ENCODE results near the gene HSD17B12.
A peak's percentile ranks its signal among the peaks of the same experiment; 100 is the strongest.
"Not testable (repeated sequence)": the region's sequence is repeated elsewhere in the genome, so short reads cannot be mapped to it uniquely, and the experiment has no call there.

Gene HSD17B12

DNA sequence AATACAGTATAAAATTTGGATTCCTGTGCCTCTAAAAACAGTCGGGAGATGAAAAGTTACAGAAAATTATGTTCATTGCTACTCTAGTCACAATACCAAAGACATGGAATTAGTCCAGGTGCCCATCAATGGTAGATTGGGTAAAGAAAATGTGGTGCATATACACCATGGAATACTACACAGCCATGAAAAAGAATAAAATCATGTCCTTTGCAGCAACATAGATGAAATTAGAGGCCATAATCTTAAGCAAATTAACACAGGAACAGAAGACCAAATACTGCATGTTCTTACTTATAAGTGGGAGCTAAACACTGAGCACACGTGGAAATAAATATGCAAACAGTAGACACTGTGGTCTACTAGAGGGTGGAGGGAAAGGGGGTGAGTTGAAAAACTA lies 67.6 kb downstream of the HSD17B12 start:
- Histone ChIP-seq H3K27me3 (replicated peaks; ENCODE audit: control insufficient read depth, insufficient read depth, low read length) (no peaks in the 10 kb centered on the region), H3K9ac (ENCODE audit: low read length) (no peak overlapping the region), H3K4me1 (ENCODE audit: control insufficient read depth, insufficient read depth, low read length) (no peaks in the 10 kb centered on the region), H3K9me3 (ENCODE audit: control insufficient read depth, low read length) (no peaks in the 10 kb centered on the region), H3K36me3 (ENCODE audit: control insufficient read depth, insufficient read depth, low read length, severe bottlenecking) (peaks cover 72% of the 10 kb centered on the region), H3K4me3 (ENCODE audit: low read length) (no peak overlapping the region)
- DNase-seq (ENCODE audit: low read depth) = no peak

DNA sequence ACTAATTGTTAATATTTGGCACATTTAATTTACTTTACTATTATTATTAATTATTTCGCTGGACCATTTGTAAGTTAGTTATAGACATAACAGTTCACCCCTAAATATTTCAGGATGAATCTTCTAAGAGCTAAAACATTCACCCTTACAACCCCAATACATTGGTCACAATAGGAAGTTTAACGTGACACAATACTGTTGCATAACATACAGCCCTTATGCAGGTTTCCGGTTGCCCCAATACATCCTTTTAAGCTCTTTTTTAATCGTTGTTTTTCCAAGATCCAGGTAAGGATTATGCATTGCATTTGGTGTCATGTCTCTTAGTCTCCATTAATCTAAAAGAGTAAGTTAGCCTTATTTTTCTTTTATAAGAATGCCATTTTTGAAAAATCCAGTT lies 71.2 kb downstream of the HSD17B12 start:
- H3K9ac ChIP-seq (ENCODE audit: low read length) = no peak overlapping the region
- H3K4me1 ChIP-seq (ENCODE audit: control insufficient read depth, insufficient read depth, low read length) = no peaks in the 10 kb centered on the region
- H3K36me3 ChIP-seq (ENCODE audit: control insufficient read depth, insufficient read depth, low read length, severe bottlenecking) = peaks cover 74% of the 10 kb centered on the region
- no peaks in the 10 kb centered on the region for H3K27me3 ChIP-seq (replicated peaks; ENCODE audit: control insufficient read depth, insufficient read depth, low read length)
- no peak overlapping the region for H3K4me3 ChIP-seq (ENCODE audit: low read length)
- no peaks in the 10 kb centered on the region for H3K9me3 ChIP-seq (ENCODE audit: control insufficient read depth, low read length)
- no peak for DNase-seq (ENCODE audit: low read depth)

DNA sequence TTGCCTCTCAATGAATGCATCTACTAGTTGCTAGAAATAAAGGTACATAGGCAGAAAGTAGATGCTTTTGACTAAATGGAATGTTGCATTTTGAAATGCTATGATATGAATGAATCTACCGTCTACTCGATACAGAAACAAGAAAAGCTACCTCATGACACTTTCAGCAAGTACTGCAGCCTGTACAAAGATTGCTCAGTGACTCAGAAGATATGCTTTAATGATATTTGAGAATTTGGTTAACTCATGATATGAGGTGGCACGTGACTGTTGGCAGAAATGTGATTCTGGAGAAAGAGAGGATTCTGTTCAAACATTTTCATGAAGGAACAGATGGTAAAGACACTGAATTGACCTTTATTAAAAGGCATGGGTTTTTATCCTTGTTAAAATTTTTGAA lies 76.0 kb downstream of the HSD17B12 start:
- no peak overlapping the region for H3K9ac ChIP-seq (ENCODE audit: low read length)
- DNase-seq (ENCODE audit: low read depth) = peak; percentile 76
- H3K27me3 ChIP-seq (replicated peaks; ENCODE audit: control insufficient read depth, insufficient read depth, low read length) = no peaks in the 10 kb centered on the region
- H3K36me3 ChIP-seq (ENCODE audit: control insufficient read depth, insufficient read depth, low read length, severe bottlenecking) = peaks cover 88% of the 10 kb centered on the region
- no peak overlapping the region for H3K4me3 ChIP-seq (ENCODE audit: low read length)
- H3K9me3 ChIP-seq (ENCODE audit: control insufficient read depth, low read length) = no peaks in the 10 kb centered on the region
- no peaks in the 10 kb centered on the region for H3K4me1 ChIP-seq (ENCODE audit: control insufficient read depth, insufficient read depth, low read length)

DNA sequence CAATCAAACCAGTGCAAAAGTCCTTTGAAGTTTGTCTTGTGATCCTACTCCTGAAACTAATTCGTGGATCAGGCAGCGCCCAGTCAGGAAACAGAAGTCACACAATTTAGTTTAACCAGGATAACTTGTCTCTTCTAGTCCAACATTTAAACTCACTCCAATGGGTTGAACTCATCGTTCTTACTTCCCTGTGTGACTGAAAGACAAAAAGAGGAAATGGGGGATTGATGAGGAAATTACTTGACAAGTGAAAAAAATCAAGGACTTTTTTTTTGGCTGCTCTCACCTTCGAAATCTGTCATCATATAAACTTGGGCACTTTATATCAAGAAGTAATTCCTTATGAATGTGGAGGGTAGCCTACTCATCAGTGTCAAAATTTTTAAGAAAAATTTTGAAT lies 78.4 kb downstream of the HSD17B12 start:
- Histone ChIP-seq H3K27me3 (replicated peaks; ENCODE audit: control insufficient read depth, insufficient read depth, low read length) (no peaks in the 10 kb centered on the region), H3K36me3 (ENCODE audit: control insufficient read depth, insufficient read depth, low read length, severe bottlenecking) (peaks cover 87% of the 10 kb centered on the region), H3K4me3 (ENCODE audit: low read length) (no peak overlapping the region), H3K9me3 (ENCODE audit: control insufficient read depth, low read length) (no peaks in the 10 kb centered on the region), H3K9ac (ENCODE audit: low read length) (no peak overlapping the region), H3K4me1 (ENCODE audit: control insufficient read depth, insufficient read depth, low read length) (no peaks in the 10 kb centered on the region)
- DNase-seq (ENCODE audit: low read depth) = no peak

DNA sequence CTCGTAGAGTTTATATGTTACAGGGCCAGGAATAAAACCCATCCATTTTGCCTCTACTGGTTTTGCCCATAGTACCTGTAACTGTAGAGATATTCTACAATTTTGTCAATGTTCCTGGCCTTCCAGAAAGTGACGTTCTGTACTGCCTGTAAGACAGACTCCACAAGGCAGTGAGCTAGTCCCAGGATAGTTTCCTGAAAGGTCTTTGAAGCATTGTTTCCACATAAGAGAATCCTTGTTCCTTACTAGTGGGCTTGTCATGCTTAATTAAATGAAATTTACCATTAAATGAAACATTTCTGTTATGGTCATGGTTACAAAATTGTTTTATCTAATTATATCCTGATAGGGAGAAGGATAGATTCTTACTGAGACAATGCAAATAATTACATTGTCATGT lies 80.4 kb downstream of the HSD17B12 start:
- Histone ChIP-seq H3K27me3 (replicated peaks; ENCODE audit: control insufficient read depth, insufficient read depth, low read length) (no peaks in the 10 kb centered on the region), H3K9me3 (ENCODE audit: control insufficient read depth, low read length) (peaks cover 13% of the 10 kb centered on the region), H3K4me3 (ENCODE audit: low read length) (no peak overlapping the region), H3K36me3 (ENCODE audit: control insufficient read depth, insufficient read depth, low read length, severe bottlenecking) (peaks cover 85% of the 10 kb centered on the region), H3K4me1 (ENCODE audit: control insufficient read depth, insufficient read depth, low read length) (no peaks in the 10 kb centered on the region), H3K9ac (ENCODE audit: low read length) (no peak overlapping the region)
- no peak for DNase-seq (ENCODE audit: low read depth)

DNA sequence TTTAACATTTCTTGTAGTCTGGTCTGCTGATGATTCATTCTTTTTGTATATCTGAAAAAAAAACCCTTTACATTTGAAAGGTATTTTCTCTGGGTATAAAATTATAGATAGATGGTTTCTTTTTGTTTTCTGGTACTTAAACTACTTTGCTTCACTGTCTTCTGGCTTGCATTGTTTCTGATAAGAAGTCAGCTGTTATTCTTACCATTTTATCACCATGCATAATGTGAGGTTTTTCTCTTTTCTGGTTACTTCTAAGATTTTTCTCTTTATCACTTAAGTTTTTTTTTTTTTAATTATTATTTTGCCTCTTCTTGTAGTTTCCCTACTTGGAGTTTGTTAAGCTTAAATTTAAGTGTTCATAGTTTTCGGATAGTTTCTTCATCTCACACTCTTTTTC lies 84.7 kb downstream of the HSD17B12 start:
- no peaks in the 10 kb centered on the region for H3K27me3 ChIP-seq (replicated peaks; ENCODE audit: control insufficient read depth, insufficient read depth, low read length)
- peaks cover 80% of the 10 kb centered on the region for H3K36me3 ChIP-seq (ENCODE audit: control insufficient read depth, insufficient read depth, low read length, severe bottlenecking)
- H3K9ac ChIP-seq (ENCODE audit: low read length) = no peak overlapping the region
- H3K9me3 ChIP-seq (ENCODE audit: control insufficient read depth, low read length) = peaks cover 13% of the 10 kb centered on the region
- no peak for DNase-seq (ENCODE audit: low read depth)
- H3K4me1 ChIP-seq (ENCODE audit: control insufficient read depth, insufficient read depth, low read length) = no peaks in the 10 kb centered on the region
- no peak overlapping the region for H3K4me3 ChIP-seq (ENCODE audit: low read length)

DNA sequence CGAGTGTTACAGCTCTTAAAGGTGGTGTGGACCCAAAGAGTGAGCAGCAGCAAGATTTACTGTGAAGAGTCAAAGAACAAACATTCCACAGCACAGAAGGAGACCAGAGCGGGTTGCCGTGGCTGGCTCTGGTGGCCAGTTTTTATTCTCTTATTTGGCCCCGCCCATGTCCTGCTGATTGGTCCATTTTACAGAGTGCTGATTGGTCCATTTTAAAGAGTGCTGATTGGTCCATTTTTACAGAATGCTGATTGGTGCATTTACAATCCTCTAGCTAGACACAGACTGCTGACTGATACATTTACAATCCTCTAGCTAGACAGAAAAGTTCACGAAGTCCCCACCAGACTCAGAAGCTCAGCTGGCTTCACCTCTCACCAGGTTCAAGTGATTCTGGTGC lies 88.1 kb downstream of the HSD17B12 start:
- peaks cover 13% of the 10 kb centered on the region for H3K9me3 ChIP-seq (ENCODE audit: control insufficient read depth, low read length)
- not testable (repeated sequence) for DNase-seq (ENCODE audit: low read depth); H3K4me1 ChIP-seq (ENCODE audit: control insufficient read depth, insufficient read depth, low read length); H3K4me3 ChIP-seq (ENCODE audit: low read length); H3K27me3 ChIP-seq (replicated peaks; ENCODE audit: control insufficient read depth, insufficient read depth, low read length); H3K9ac ChIP-seq (ENCODE audit: low read length)
- peaks cover 77% of the 10 kb centered on the region for H3K36me3 ChIP-seq (ENCODE audit: control insufficient read depth, insufficient read depth, low read length, severe bottlenecking)

DNA sequence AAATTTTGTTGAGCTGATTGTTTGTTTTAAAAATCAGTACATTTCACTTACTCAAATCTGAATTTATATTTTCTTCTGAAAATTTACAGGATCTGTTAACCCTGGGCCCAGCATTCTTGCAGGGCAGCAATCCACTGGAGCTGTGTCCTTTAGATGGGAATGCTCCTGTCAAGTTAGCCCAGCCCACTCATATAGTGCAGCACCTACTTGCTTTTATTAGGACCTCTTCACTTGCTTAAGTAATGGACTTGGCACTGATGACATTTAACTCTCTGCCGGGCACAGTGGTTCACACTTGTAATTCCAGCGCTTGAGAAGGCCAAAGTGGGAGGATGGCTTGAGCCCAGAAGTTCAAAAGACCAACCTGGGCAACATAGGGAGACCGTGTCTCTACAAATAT lies 89.6 kb downstream of the HSD17B12 start:
- no peak for DNase-seq (ENCODE audit: low read depth)
- Histone ChIP-seq H3K9me3 (ENCODE audit: control insufficient read depth, low read length) (peaks cover 5% of the 10 kb centered on the region), H3K9ac (ENCODE audit: low read length) (no peak overlapping the region), H3K36me3 (ENCODE audit: control insufficient read depth, insufficient read depth, low read length, severe bottlenecking) (peaks cover 80% of the 10 kb centered on the region), H3K4me1 (ENCODE audit: control insufficient read depth, insufficient read depth, low read length) (no peaks in the 10 kb centered on the region), H3K4me3 (ENCODE audit: low read length) (no peak overlapping the region), H3K27me3 (replicated peaks; ENCODE audit: control insufficient read depth, insufficient read depth, low read length) (no peaks in the 10 kb centered on the region)

DNA sequence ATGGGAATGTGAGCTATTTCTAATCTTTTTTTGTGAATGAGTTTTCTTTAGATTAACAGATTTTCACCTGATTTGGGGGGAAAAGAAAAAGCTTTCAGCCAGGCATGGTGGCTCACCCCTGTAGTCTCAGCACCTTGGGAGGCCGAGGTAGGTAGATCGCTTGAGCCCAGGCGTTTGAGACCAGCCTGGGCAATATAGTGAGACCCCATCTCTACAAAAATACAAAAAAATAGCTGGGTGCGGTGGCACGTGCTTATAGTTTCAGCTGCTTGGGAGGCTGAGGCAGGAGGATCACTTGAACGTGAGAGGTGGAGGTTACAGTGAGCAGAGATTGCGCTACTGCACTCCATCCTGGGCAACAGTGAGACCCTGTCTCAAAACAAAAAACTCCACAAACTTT lies 92.2 kb downstream of the HSD17B12 start:
- Histone ChIP-seq H3K4me3 (ENCODE audit: low read length) (no peak overlapping the region), H3K4me1 (ENCODE audit: control insufficient read depth, insufficient read depth, low read length) (no peaks in the 10 kb centered on the region), H3K9me3 (ENCODE audit: control insufficient read depth, low read length) (no peaks in the 10 kb centered on the region), H3K36me3 (ENCODE audit: control insufficient read depth, insufficient read depth, low read length, severe bottlenecking) (peaks cover 63% of the 10 kb centered on the region), H3K9ac (ENCODE audit: low read length) (no peak overlapping the region), H3K27me3 (replicated peaks; ENCODE audit: control insufficient read depth, insufficient read depth, low read length) (no peaks in the 10 kb centered on the region)
- DNase-seq (ENCODE audit: low read depth) = no peak

DNA sequence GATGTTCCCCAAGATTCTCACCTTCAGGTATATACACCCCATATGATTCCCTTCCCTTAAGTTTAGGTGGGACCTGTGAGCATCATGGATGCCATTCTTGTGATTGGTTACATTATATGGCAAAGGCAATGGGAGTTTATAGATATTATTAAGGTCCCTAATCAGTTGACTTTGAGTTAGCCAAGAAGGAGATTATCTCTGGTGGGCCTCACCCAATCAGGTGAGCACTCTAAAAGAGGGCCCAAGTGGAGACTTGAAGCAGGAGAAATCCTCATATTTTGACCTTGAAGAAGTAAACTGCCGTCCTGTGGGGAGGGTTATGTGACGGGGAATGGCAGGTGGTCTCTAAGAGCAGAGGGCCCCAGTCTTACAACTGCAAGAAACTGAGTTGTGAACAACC lies 94.2 kb downstream of the HSD17B12 start:
- H3K4me1 ChIP-seq (ENCODE audit: control insufficient read depth, insufficient read depth, low read length) = peaks cover 6% of the 10 kb centered on the region
- DNase-seq (ENCODE audit: low read depth) = no peak
- peaks cover 45% of the 10 kb centered on the region for H3K36me3 ChIP-seq (ENCODE audit: control insufficient read depth, insufficient read depth, low read length, severe bottlenecking)
- no peaks in the 10 kb centered on the region for H3K9me3 ChIP-seq (ENCODE audit: control insufficient read depth, low read length)
- H3K4me3 ChIP-seq (ENCODE audit: low read length) = no peak overlapping the region
- H3K9ac ChIP-seq (ENCODE audit: low read length) = no peak overlapping the region
- H3K27me3 ChIP-seq (replicated peaks; ENCODE audit: control insufficient read depth, insufficient read depth, low read length) = no peaks in the 10 kb centered on the region

DNA sequence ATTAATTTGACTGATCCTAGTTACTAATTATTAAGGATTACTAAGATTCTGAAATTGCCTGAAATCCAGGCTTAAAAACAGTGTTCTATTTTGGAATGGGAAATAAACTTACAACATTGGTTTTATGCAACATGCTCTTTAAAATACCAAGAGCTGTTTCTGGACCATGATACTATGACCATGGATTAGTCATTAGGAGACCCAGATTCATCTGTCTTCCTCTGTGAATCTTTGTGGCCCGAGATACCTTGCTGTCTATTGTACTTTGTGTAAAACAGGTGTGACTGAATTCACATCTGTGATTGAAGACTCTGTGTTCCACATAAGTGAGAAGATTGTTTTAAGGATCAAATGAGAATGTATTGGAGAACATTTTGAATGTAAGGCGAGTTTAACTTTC lies 98.8 kb downstream of the HSD17B12 start:
- H3K9me3 ChIP-seq (ENCODE audit: control insufficient read depth, low read length) = no peaks in the 10 kb centered on the region
- H3K36me3 ChIP-seq (ENCODE audit: control insufficient read depth, insufficient read depth, low read length, severe bottlenecking) = peaks cover 21% of the 10 kb centered on the region
- H3K9ac ChIP-seq (ENCODE audit: low read length) = no peak overlapping the region
- peaks cover 8% of the 10 kb centered on the region for H3K4me1 ChIP-seq (ENCODE audit: control insufficient read depth, insufficient read depth, low read length)
- H3K4me3 ChIP-seq (ENCODE audit: low read length) = no peak overlapping the region
- H3K27me3 ChIP-seq (replicated peaks; ENCODE audit: control insufficient read depth, insufficient read depth, low read length) = no peaks in the 10 kb centered on the region
- no peak for DNase-seq (ENCODE audit: low read depth)

DNA sequence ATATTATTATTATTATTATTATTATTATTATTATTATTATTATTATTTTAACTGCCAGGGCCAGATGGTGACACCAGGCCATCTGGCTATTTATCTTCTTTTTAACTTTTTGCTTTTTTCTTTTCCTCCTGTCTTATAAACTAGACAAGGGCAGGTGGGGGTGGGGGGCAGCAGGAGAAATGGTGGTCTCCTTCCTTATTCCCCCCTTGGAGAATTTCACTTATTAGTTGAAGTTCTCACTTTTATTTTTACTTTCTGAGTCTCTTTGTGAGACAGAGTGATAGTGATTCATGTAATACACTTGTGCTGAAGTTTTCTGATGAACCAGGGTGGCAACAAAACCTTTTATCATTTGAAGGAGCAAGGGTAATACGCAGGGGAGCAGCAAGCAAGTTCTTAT lies 103.8 kb downstream of the HSD17B12 start:
- no peak for DNase-seq (ENCODE audit: low read depth)
- no peaks in the 10 kb centered on the region for H3K27me3 ChIP-seq (replicated peaks; ENCODE audit: control insufficient read depth, insufficient read depth, low read length)

More for the DNA sequence above, 103.8 kb downstream of the HSD17B12 start:
- H3K4me3 ChIP-seq (ENCODE audit: low read length) = no peak overlapping the region
- H3K9me3 ChIP-seq (ENCODE audit: control insufficient read depth, low read length) = no peaks in the 10 kb centered on the region
- peaks cover 29% of the 10 kb centered on the region for H3K36me3 ChIP-seq (ENCODE audit: control insufficient read depth, insufficient read depth, low read length, severe bottlenecking)
- H3K9ac ChIP-seq (ENCODE audit: low read length) = no peak overlapping the region
- H3K4me1 ChIP-seq (ENCODE audit: control insufficient read depth, insufficient read depth, low read length) = peaks cover 14% of the 10 kb centered on the region
